IMR-90 (cell line): ENCODE measurements around the gene SLC27A1. TPM values are rescaled to one million over a fixed set of nuclear protein-coding genes. Genes with fewer than 3 reads are reported as not detected.

ENCODE experiments used
- ATAC-seq: fragments of 200-7000 bp; cut with Tn5 transposase; 2 replicates; pipeline ENCODE4 v1.9.1; 2020; ENCODE audit warnings: low read depth, mild to moderate bottlenecking, moderate library complexity
- BruUV-seq: library from RNA; stranded (reverse); fragments of 400-500 nt; replicated peaks from 2 replicates; lab custom pipeline; 2021; lab: Mats Ljungman, UMichigan
- CTCF ChIA-PET: fragments of 300-600 bp; formaldehyde crosslinking; extraction: SDS; loops from one replicate; lab custom pipeline; 2021; ENCODE audit warnings: antibody characterized with exemption; lab: Yijun Ruan, JAX
- POLR2A ChIA-PET: fragments of 300-600 bp; sonication (Branson Sonifier 250); formaldehyde crosslinking; loops from one replicate; lab custom pipeline; 2022; ENCODE audit warnings: antibody characterized with exemption; ENCODE audit not compliant: unreplicated experiment; lab: Charles Lee
- DNase-seq: peaks from one replicate; pipeline ENCODE4 v3.0.0; 2013
- H2AFZ ChIP-seq: replicated peaks from 2 replicates; pipeline ENCODE3; 2013; ENCODE audit warnings: low read length, mild to moderate bottlenecking; ENCODE audit not compliant: poor library complexity
- H2AK5ac ChIP-seq: 2 replicates; pipeline ENCODE4 v1.6.1; 2013; ENCODE audit warnings: low read depth, low read length, inconsistent platforms
- H2AK9ac ChIP-seq: replicated peaks from 2 replicates; pipeline ENCODE3; 2013; ENCODE audit warnings: mild to moderate bottlenecking, low read depth, low read length, moderate library complexity; ENCODE audit not compliant: poor library complexity
- H2BK120ac ChIP-seq: 2 replicates; pipeline ENCODE4 v1.6.1; 2013; ENCODE audit warnings: low read depth, low read length, inconsistent platforms
- H2BK15ac ChIP-seq: 3 replicates; pipeline ENCODE4 v1.6.1; 2013; ENCODE audit warnings: low read depth, low read length, inconsistent platforms
- H2BK20ac ChIP-seq: 2 replicates; pipeline ENCODE4 v1.6.1; 2013; ENCODE audit warnings: low read depth, mild to moderate bottlenecking, inconsistent platforms, low read length, moderate library complexity
- H2BK5ac ChIP-seq: 2 replicates; pipeline ENCODE4 v1.6.1; 2013; ENCODE audit warnings: mild to moderate bottlenecking, low read depth, low read length, inconsistent platforms; ENCODE audit not compliant: poor library complexity, severe bottlenecking
- H3K14ac ChIP-seq: replicated peaks from 2 replicates; pipeline ENCODE4 v1.6.1; 2013; ENCODE audit warnings: low read depth, low read length, inconsistent platforms
- H3K18ac ChIP-seq: 2 replicates; pipeline ENCODE4 v1.6.1; 2013; ENCODE audit warnings: low read depth, low read length, control low read depth
- H3K23ac ChIP-seq: 2 replicates; pipeline ENCODE4 v1.6.1; 2013; ENCODE audit warnings: low read depth, low read length, inconsistent platforms
- H3K27ac ChIP-seq: 2 replicates; pipeline ENCODE4 v1.5.1; 2013; ENCODE audit warnings: mild to moderate bottlenecking, control low read depth, low read length; ENCODE audit not compliant: insufficient read depth
- H3K27me3 ChIP-seq: 2 replicates; pipeline ENCODE4 v1.6.1; 2013; ENCODE audit warnings: low read length; ENCODE audit not compliant: control insufficient read depth, insufficient read depth
- H3K36me3 ChIP-seq: 2 replicates; pipeline ENCODE4 v1.6.1; 2013; ENCODE audit warnings: low read length, mixed read lengths; ENCODE audit not compliant: control insufficient read depth, insufficient read depth
- H3K4ac ChIP-seq: 2 replicates; pipeline ENCODE4 v1.6.1; 2013; ENCODE audit warnings: low read depth, low read length, inconsistent platforms
- H3K4me1 ChIP-seq: 2 replicates; pipeline ENCODE4 v1.6.1; 2013; ENCODE audit warnings: low read length, mixed read lengths; ENCODE audit not compliant: control insufficient read depth, insufficient read depth
- H3K4me2 ChIP-seq: 2 replicates; pipeline ENCODE4 v1.6.1; 2013; ENCODE audit warnings: low read depth, mild to moderate bottlenecking, control low read depth, low read length, moderate library complexity
- H3K4me3 ChIP-seq: 2 replicates; pipeline ENCODE4 v1.5.1; 2013; ENCODE audit warnings: low read depth, mild to moderate bottlenecking, control low read depth, low read length, moderate library complexity; ENCODE audit not compliant: insufficient read depth
- H3K56ac ChIP-seq: 2 replicates; pipeline ENCODE4 v1.6.1; 2013; ENCODE audit warnings: low read length, inconsistent platforms; ENCODE audit not compliant: insufficient read depth; ENCODE audit errors: extremely low read depth
- H3K79me1 ChIP-seq, 2 experiments: 2 replicates each; pipeline ENCODE4 v1.6.1; 2013; ENCODE audit warnings: low read length in 2 of 2, inconsistent platforms in 1 of 2, low read depth in 1 of 2
- H3K9ac ChIP-seq: 2 replicates; pipeline ENCODE4 v1.6.1; 2013; ENCODE audit warnings: low read depth, low read length, control low read depth
- H3K9me1 ChIP-seq: 2 replicates; pipeline ENCODE4 v1.6.1; 2013; ENCODE audit warnings: low read length, inconsistent platforms; ENCODE audit not compliant: insufficient read depth
- H3K9me3 ChIP-seq: 2 replicates; pipeline ENCODE4 v1.6.1; 2013; ENCODE audit warnings: low read length; ENCODE audit not compliant: control insufficient read depth, insufficient read depth
- H4K20me1 ChIP-seq: 2 replicates; pipeline ENCODE4 v1.6.1; 2013; ENCODE audit warnings: low read length, inconsistent platforms; ENCODE audit not compliant: insufficient read depth
- H4K5ac ChIP-seq: 2 replicates; pipeline ENCODE4 v1.6.1; 2013; ENCODE audit warnings: mild to moderate bottlenecking, low read depth, low read length, control low read depth
- H4K8ac ChIP-seq, 2 experiments: 2 replicates each; pipeline ENCODE4 v1.6.1; 2013; ENCODE audit warnings: low read depth in 2 of 2, low read length in 2 of 2, control low read depth in 1 of 2, inconsistent platforms in 1 of 2
- H4K91ac ChIP-seq: 2 replicates; pipeline ENCODE4 v1.6.1; 2013; ENCODE audit warnings: low read depth, low read length, inconsistent platforms; ENCODE audit not compliant: insufficient read depth
- BHLHE40 ChIP-seq: fragments of 150-350 bp; IDR thresholded peaks from 2 replicates; pipeline ENCODE4 v1.6.1; 2016; ENCODE audit warnings: mild to moderate bottlenecking, low read depth, low read length
- CEBPB ChIP-seq: IDR thresholded peaks from 2 replicates; pipeline ENCODE4 v1.6.1; 2012; ENCODE audit warnings: low read depth, low read length, improper control_type of control experiment
- CHD1 ChIP-seq: IDR thresholded peaks from 2 replicates; pipeline ENCODE4 v1.6.1; 2012; ENCODE audit warnings: low read depth, low read length, improper control_type of control experiment
- MAZ ChIP-seq: IDR thresholded peaks from 2 replicates; pipeline ENCODE4 v1.6.1; 2012; ENCODE audit warnings: low read depth, mild to moderate bottlenecking, low read length, improper control_type of control experiment, moderate library complexity, borderline replicate concordance
- MXI1 ChIP-seq: IDR thresholded peaks from 2 replicates; pipeline ENCODE4 v1.6.1; 2012; ENCODE audit warnings: low read depth, mild to moderate bottlenecking, low read length, moderate library complexity, borderline replicate concordance
- NFE2L2 ChIP-seq: fragments of 150-350 bp; IDR thresholded peaks from 2 replicates; pipeline ENCODE4 v1.6.1; 2016; ENCODE audit warnings: low read depth, mild to moderate bottlenecking, low read length
- POLR2A ChIP-seq: IDR thresholded peaks from 2 replicates; pipeline ENCODE4 v1.6.1; 2012; ENCODE audit warnings: mild to moderate bottlenecking, low read depth, low read length
- RFX5 ChIP-seq: IDR thresholded peaks from 2 replicates; pipeline ENCODE4 v1.8.0; 2012; ENCODE audit warnings: low read depth, mild to moderate bottlenecking, low read length, moderate library complexity
- WGBS, 2 experiments: methylation state at CpG; one replicate each; pipeline versions ENCODE4 v1.1.5 to v1.1.7; 2013; ENCODE audit warnings: missing lambda C conversion rate in 2 of 2; ENCODE audit not compliant: insufficient read length in 1 of 2; ENCODE audit errors: extremely low coverage in 2 of 2; 5-methylcytosine and 5-hydroxymethylcytosine counted together
- dilution Hi-C: fragments of 300-500 bp; cut with HindIII; formaldehyde crosslinking; loops from one replicate; pipeline ENCODE4 v1.14.3; 2018; ENCODE audit warnings: low sequenced_read_pairs; ENCODE audit not compliant: unreplicated experiment
- in situ Hi-C: fragments of 300-500 bp; cut with MboI; formaldehyde crosslinking; loops from 3 replicates; pipeline ENCODE4 v1.14.3; 2019; ENCODE audit warnings: low sequenced_read_pairs, inconsistent platforms, mixed read lengths
- intact Hi-C: fragments of 100-400 bp; cut with micrococcal nuclease; formaldehyde crosslinking; loops from 2 replicates; pipeline ENCODE4 v1.10.0; 2022
- polyA plus RNA-seq, 3 experiments: library from polyadenylated mRNA; depleted of rRNA; stranded (reverse); fragments of >200 nt; gene quantifications; 2 replicates each; pipeline ENCODE4 v1.2.3, GENCODE V29; 2012; ENCODE audit warnings: low replicate concordance in 1 of 3
- total RNA-seq: library from RNA; depleted of rRNA; stranded (reverse); fragments of >200 nt; gene quantifications from 2 replicates; pipeline ENCODE4 v1.2.3, GENCODE V29; 2012
- TF ChIP-seq, protein P1 (sequence below): fragments of 150-350 bp; IDR thresholded peaks from 2 replicates; pipeline ENCODE4 v1.6.1; 2017; ENCODE audit warnings: mild to moderate bottlenecking, antibody characterized with exemption, low read length, low read depth
- TF ChIP-seq, protein P2 (sequence below): conservative IDR thresholded peaks from 2 replicates; pipeline ENCODE4 v1.5.1; 2012; ENCODE audit warnings: mild to moderate bottlenecking, low read depth, low read length, improper control_type of control experiment
- TF ChIP-seq, protein P3 (sequence below): fragments of 150-350 bp; IDR thresholded peaks from 2 replicates; pipeline ENCODE4 v1.6.1; 2016; ENCODE audit warnings: low read depth, mild to moderate bottlenecking, low read length, moderate library complexity, borderline replicate concordance

SLC27A1 gene
- total and polyA plus RNA-seq, 2 of the 4 experiments (the other 2 are of a cell fraction) = 4.8 to 12.9 TPM

GRCh38 chr19:17451820-17452219 is 18.5 kb upstream of the SLC27A1 start (continued):
- TF ChIP-seq, protein P1, sequence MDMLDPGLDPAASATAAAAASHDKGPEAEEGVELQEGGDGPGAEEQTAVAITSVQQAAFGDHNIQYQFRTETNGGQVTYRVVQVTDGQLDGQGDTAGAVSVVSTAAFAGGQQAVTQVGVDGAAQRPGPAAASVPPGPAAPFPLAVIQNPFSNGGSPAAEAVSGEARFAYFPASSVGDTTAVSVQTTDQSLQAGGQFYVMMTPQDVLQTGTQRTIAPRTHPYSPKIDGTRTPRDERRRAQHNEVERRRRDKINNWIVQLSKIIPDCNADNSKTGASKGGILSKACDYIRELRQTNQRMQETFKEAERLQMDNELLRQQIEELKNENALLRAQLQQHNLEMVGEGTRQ = no peak

DNA sequence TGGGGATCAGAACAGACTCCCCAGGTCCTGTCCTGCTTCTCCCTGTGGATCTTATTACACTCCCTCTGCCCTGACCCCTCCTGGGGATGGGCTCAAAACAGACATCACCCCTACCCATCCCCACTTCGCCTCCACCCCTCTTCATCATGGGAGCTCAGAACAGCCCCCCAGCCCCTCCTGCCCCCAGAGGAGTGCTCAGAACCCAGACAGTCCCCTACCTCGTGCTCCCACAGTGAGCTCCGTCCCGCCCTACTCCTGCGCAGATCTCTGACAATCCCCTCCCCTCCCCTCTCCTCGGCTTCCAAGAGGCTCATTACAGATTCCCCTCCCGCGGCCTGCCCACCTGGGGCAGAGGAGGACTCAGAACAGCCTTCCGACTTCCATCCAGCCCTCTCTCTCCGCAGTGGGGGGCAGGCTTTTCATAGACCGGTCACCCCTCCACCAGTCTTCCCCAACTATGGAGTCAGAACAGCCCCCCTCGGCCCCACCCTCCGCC is 15.7 kb upstream of the SLC27A1 start:
- no TSS peak for BruUV-seq
- peaks cover 32% of the 10 kb centered on the region for H3K27me3 ChIP-seq
- no peak overlapping the region for H4K91ac ChIP-seq
- H2BK120ac ChIP-seq = no peak overlapping the region
- H2AK5ac ChIP-seq = no peak overlapping the region
- no peak overlapping the region for H2BK15ac ChIP-seq
- H4K5ac ChIP-seq = no peak overlapping the region
- H2BK20ac ChIP-seq = no peak overlapping the region
- H3K4me2 ChIP-seq = no peak overlapping the region
- no peak overlapping the region for H3K14ac ChIP-seq
- 0% methylated on average over 2 of the region's 13 CpGs; no CpG with 5 or more reads in 1 of the 2 experiments for WGBS, 2 experiments
- H2AFZ ChIP-seq = no peak overlapping the region
- no peak overlapping the region for H4K8ac ChIP-seq
- no peak overlapping the region for H3K4ac ChIP-seq
- H3K36me3 ChIP-seq = no peaks in the 10 kb centered on the region
- H3K9me3 ChIP-seq = no peaks in the 10 kb centered on the region
- H3K9me1 ChIP-seq = no peaks in the 10 kb centered on the region
- no peak overlapping the region for H3K9ac ChIP-seq
- POLR2A ChIA-PET = no interaction called here
- H3K23ac ChIP-seq = no peak overlapping the region
- no peak overlapping the region for H3K18ac ChIP-seq
- no peak overlapping the region for H2BK5ac ChIP-seq
- no peak overlapping the region for H2AK9ac ChIP-seq
- no peak overlapping the region for H3K4me3 ChIP-seq
- intact Hi-C loops = loop anchor here (10.0 kb wide), 2 partner anchors 310 to 400 kb away; partner anchors contain the start of gene RPL18A
- no peaks in the 10 kb centered on the region; the same call in 1 of the 2 replicates for H3K4me1 ChIP-seq
- peaks cover 3% of the 10 kb centered on the region; the same call in 1 of the 2 replicates for H4K20me1 ChIP-seq
- DNase-seq (no peak), ATAC-seq (no peak; the same call in 1 of the 2 replicates)
- dilution Hi-C loops = no loop called here
- H3K56ac ChIP-seq = no peak overlapping the region
- CTCF ChIA-PET = interaction anchor here (0.6 to 1.0 kb wide), 3 partner anchors 11 to 667 kb away, joined by 3 to 4 read pairs (median 3); no protein-coding TSS in a partner anchor
- in situ Hi-C loops = loop anchor here (10.0 kb wide), 1 partner anchor 400 kb away; the partner anchor contains the start of gene RPL18A
- no peaks in the 10 kb centered on the region for H3K79me1 ChIP-seq
- H3K27ac ChIP-seq = no peak overlapping the region
- TF ChIP-seq POLR2A = no peak
- TF ChIP-seq CHD1 = no peak
- TF ChIP-seq, protein P2, sequence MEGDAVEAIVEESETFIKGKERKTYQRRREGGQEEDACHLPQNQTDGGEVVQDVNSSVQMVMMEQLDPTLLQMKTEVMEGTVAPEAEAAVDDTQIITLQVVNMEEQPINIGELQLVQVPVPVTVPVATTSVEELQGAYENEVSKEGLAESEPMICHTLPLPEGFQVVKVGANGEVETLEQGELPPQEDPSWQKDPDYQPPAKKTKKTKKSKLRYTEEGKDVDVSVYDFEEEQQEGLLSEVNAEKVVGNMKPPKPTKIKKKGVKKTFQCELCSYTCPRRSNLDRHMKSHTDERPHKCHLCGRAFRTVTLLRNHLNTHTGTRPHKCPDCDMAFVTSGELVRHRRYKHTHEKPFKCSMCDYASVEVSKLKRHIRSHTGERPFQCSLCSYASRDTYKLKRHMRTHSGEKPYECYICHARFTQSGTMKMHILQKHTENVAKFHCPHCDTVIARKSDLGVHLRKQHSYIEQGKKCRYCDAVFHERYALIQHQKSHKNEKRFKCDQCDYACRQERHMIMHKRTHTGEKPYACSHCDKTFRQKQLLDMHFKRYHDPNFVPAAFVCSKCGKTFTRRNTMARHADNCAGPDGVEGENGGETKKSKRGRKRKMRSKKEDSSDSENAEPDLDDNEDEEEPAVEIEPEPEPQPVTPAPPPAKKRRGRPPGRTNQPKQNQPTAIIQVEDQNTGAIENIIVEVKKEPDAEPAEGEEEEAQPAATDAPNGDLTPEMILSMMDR = no peak
- TF ChIP-seq CEBPB = no peak
- no peak for TF ChIP-seq MAZ
- TF ChIP-seq, protein P1 = no peak
- TF ChIP-seq NFE2L2 = no peak
- TF ChIP-seq RFX5 = no peak
- TF ChIP-seq MXI1 = no peak
- TF ChIP-seq BHLHE40 = no peak
- TF ChIP-seq, protein P3, sequence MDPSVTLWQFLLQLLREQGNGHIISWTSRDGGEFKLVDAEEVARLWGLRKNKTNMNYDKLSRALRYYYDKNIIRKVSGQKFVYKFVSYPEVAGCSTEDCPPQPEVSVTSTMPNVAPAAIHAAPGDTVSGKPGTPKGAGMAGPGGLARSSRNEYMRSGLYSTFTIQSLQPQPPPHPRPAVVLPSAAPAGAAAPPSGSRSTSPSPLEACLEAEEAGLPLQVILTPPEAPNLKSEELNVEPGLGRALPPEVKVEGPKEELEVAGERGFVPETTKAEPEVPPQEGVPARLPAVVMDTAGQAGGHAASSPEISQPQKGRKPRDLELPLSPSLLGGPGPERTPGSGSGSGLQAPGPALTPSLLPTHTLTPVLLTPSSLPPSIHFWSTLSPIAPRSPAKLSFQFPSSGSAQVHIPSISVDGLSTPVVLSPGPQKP = no peak
